NCI-H187 (cell line): ENCODE results near the gene DNAH1.

ENCODE experiments used
- DNase-seq, 2 experiments: peaks; one replicate each; lab custom pipeline; 2025; lab: John Stamatoyannopoulos, UW

Gene DNAH1

DNA sequence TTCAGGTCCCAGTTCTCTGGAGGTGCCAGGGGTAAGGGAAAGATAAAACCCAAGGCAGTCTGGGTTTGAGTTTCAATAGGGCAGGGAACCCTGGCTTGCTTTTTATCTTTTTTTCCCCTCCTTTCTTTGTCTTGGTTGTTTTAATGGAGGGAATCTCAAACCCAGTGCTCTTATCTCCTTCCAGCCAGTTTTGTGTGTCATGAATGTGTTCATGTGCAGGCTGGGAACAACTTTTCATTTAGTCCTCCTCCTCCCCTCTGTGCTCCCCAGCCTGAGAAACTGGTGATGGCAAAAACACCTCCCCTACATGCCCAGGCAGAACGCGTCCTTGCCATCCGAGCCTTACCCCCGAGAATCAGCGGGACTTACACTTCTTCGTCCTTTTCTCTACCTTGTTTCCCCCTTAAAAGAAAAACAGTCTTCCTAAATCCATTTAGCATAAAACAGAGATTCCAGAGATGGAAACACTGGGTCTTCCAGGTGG lies 117.9 kb downstream of the DNAH1 start:
- no peak for DNase-seq

GRCh38 chr3:52434491-52435115 lies 118.5 kb downstream of the DNAH1 start:
- no peak for DNase-seq

DNA sequence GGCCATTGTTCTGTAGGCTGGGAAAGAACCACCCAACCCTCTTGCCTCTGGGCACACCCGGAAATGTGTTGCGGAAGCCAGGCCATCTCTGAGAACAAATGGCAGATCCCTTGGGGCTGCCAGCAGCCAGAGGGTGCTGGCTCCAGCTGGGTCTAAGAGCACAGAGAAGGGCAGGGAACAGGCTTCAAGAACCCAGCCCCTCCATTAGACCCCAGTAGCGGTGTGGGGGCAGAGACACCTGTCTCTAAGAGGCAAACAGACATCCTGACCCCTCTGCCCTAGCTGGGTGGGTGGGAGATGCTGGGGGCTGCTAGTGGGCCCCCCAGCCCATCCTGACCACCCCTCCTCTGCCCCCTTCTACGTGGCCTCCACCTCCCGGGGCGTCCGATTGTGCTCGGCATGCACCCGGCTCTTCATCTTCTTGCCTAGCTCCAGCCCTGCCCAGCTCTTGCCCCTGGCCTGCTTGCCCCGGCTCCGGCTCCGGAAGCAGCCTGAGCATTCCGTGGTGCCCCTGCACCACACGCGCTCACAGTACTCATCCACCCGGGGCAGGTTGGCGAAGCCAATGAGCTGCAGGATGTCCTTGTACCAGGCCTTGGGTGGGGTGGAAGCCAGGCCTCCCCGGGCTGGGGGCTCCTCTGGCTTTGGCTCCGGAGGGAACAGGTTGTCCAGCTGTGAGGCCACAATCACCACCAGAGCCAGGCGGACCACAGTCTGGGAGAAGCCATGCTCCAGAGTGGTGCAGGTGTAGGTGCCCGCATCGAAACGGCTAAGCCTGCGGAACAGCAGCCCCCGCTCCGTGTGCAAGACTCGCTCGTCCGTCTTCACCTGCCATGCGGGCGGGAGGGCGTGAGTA lies 119.4 kb downstream of the DNAH1 start:
- DNase-seq, result no peak

GRCh38 chr3:52436500-52437149 lies 120.5 kb downstream of the DNAH1 start:
- DNase-seq, result no peak

- DNase-seq, result no peak
Observed at GRCh38 chr3:52437326-52438103, 121.4 kb downstream of the DNAH1 start.

DNA sequence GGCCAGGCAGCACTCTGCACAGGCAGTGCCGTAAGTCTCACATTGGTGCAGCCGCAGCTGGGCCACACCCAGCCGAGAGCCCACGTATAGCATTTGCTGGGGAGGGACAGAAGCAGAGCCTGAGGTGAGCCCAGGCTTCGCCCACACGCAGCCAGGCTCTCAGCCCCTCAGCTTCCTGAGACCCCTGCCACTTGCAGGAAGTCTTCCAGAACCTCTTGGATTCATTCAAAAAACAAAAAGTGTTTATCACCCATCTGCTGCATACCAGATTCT lies 121.9 kb downstream of the DNAH1 start:
- no peak for DNase-seq

DNA sequence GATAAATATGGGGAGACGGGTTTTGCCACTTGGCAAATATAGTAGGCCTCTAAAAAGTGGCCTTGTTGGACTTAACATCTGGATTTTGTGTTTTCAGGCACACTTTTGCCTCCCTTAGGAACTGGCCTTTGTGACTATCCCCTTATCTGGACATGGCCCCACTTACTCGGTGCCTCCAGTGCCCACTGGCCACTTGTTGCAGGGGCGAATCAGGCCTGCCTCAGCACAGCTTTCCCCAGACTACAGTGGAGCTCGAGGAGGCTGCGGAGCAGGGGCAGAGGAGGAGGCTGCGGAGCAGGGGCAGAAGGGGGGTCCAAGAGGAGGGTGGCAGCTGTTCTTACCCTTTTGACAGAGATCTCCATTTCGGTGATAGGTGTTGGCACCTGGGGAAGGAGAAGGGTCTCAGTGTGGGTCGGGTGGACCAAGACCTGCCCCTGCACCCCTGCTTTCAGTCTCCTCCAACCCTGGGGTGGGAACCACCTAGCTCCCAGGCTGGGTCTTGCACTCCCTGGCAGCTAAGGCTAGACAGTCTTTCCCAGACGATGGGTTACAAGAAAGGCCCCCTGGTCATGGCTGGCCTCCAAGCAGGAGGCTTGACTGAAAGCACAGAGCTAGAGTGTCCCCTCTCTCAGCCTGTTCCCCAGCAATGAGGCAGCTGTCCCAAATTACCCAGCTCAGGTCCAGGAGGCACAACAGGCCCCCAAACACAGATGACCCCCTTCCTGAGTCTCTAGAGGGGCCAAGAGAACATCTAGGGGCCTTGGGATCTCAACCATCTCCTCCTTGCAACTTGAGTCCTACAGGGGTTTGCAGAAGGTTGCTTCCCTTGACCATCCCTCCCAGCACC lies 122.7 kb downstream of the DNAH1 start:
- no peak for DNase-seq

DNA sequence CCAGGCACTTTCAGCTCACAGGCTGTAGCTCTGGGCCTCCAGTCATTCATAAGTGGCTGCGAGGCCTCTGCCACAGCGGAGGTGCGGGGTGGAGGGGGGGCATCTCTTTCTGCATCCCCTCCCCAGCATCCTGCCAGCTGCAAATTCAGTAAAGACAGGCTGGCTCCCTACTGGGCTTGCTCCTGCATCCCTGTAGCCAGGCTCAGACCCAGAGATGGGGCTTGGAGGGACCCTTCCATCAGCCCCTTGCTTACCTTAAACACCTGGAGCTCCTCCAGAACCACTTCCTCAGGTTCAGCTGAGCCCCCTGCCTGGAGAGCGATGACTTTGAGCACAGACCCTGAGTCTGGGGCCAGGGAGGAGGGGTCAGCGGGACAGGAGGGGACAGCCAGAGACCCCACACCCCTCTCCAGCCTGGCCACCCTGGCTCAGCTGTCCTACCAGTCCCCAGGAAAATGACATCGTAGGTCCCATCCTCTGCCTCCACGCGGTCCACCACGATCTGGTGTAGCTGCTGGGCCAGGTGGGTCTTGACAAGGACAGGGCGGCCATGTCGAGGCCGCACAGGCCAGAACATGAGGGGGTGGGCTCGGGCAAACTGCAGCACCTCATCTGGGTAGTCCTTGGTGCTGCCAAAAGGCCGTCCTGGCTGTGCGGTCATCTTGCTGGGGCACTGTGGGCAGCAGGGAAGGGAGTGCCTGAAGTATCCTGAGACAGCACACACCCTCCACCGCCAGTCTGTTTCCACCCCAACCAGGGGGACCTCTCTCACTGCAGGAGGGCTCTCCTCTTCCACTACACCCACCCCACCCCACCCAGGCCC lies 123.5 kb downstream of the DNAH1 start:
- no peak for DNase-seq

DNA sequence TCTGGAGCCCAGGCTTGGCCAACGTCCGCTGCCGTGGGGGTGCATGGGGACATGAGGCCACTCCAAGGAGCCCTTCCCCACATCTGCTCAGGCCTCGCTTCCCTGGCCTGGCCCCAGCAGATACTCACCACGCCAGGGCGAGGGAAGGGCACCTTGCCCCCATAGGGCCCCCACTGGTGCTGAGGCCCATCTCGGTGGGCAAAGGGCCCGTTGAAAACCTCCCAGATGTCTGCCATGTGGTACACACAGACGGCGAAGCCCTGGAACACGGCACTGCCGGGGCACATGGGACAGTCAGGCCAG lies 124.1 kb downstream of the DNAH1 start:
- DNase-seq, result no peak

GRCh38 chr3:52440671-52441070 lies 124.6 kb downstream of the DNAH1 start:
- no peak for DNase-seq

DNA sequence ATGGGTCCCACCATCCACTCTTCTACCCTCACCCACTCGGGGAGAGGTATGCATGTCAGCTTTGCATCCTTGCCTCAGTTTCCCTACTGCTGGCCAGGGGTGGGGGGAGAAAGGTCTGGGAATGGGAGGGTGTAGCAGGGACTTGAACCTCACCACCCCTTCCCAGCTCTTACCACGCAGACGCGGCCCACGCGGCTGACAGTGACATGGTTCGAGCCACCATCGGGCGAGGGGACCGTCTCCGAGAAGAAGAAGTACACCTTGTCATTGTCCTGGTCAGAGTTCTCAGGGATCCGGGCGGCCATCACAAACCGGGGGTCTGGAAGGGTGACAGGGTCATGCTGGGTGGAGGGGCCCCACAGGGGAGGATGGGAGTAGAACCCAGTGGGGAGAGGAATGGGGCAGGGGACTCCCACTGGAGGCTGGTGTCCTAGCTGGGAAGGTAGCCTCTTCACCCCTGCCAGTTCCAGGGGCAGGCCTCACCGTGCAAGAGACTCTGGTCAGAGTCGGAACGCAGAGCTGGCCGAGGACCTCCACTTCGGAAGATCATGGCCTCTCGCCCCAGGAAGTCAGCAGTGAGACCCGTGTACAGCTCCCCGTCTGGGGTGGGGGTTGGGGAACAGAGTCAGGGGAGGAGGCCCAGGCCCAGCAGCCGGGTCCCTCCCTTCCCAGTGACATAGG lies 125.1 kb downstream of the DNAH1 start:
- no peak for DNase-seq

DNA sequence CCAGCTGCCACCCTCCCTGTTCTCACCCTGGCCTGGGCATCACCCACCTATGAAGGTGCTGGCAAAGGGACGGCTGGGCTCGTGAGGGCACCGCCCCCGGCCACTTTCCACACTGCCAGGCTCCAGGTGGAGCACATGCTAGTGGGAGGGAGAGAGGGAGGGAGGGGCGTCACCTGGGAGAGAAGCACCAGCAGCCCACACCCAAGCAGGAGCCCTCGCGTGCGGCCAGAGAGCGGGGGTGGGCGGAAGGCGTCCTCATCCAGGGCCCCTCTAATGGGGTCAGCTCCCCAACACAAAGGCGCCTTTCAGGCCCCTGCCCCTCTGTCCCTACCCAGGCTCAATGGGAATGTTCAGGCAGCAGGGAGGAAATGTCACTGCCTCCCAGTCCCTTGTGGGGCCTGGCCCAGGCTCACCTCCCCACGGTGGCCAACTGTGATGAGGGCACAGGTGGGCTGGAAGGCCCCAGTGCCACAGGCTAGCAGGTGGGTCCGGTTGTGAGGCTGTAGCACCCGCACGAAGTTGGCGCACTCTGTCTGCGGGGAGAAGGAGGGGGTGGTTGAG lies 125.7 kb downstream of the DNAH1 start:
- no peak for DNase-seq

DNA sequence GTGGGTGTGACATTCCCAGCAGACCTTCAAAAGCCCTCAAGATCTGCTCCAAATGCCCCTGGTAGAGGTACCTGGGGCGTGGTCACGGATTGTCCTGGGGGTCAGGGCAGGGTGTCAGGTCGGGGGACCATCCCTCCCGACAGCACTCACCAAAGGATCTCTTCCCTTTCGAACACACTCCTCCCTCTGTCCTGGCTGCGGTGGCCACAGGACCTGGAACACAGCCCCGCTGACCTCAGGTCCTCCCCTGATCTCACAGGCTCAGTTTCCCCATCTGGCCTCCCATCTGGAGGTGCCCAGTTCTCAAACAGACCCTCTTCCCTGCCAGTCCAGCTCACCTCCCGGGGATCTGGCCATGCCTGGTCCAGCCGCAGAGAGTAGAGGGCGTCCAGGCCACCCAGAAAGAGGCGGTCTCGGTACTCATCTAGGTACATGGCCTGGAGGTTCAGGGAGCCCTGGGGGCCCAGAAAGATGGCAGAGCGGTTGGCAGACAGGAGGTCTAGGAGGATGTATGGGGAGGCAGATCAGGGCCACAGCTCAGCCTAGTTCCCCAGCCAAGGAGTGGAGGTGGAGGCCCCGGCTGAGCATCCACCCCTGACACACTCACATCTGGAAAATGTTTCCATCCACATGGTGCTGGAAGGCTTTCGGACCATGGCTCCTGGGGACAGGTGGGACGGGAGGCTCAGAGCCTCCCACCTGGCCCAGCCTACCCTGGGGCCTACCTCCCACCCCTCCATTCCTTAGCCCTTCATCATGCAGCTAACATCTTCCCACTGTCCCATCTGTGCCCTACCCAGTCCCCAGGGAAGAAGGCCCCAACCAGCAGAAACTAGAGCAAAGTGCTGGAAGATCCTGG lies 126.5 kb downstream of the DNAH1 start:
- DNase-seq, result no peak

GRCh38 chr3:52443268-52443610 lies 127.1 kb downstream of the DNAH1 start:
- no peak for DNase-seq

DNA sequence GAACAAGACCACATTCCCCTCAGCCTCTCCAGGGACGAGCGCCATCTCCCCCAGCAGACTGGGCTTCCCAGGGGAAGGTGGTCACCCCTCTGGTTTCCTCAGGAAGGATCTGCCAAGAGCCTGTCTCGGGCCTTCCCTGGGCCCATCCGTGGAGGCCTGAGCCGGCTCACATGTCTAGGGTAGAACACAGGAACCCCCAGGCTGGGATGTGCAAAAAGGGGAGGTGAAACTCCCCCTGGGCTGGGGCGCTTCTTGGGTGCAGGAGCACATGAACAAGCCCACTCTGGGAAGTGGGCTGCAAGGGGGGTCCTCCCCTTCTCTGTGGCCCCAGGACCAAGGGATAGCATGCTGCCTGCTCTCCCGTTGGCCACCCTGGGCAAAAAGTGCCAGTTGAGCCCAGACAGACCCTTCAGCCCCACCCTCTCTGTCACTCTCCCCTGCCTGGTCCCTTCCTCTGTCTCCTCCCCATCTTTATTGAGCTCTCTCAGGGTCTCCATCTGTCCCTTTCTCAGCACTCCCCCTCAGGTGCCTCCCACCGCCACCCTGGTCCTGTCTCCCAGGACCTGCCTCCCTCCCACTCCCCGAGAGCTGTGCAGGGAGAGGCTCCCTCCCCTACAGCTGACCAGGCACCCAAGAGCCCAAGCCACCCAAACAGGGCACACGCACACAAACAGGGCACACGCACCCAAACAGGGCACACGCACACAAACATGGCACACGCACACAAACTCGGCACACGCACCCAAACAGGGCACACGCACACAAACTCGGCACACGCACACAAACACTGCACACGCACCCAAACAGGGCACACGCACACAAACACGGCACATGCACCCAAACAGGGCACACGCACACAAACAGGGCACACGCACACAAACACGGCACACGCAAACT lies 127.9 kb downstream of the DNAH1 start:
- no peak for DNase-seq

DNA sequence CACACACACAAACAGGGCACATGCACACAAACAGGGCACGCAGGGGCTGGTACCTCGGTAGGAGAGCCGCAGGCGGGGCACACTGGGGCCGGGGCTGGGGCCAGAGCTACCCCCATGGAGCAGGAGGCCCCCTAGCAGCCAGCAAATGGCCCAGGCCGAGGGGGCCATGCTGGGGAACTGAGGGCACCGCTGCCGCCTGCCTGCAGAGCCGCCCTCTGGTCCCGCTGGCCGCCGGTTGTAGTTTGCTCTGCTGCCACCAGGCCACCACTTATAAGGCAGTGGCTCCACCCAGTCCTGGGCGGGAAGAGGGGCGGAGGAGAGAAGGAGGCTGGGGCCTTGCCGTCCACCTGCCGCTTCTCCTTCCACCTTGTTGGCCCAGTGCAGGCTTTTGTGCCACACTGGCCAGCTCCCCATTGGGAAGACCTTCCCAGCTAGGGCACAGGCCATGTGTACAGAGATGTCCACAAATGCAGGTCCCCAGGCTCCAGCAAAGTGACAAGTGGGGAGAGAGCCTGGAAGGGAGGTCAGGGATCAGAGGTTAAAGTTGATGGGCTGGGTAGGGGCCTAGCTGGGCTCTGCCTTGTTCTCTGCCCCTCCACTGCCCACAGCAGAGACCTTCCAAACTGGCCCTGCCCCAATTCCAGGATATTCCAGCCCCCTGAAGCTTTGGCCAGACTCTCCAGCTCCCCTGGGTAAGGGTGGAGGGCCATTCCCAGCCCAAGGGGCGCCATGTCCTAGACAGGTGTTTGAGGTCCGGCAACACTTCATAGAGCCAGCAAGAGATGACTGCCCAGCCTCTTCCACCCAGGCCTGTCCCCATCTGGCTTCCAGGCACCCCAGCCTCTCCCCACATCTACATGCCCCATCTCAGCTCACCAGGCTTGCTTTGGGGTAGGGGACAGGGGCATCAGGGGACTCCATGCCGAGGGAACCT lies 129.0 kb downstream of the DNAH1 start, which contains the start of gene SEMA3G:
SEMA3G (minus strand) TSS at position 244 of the 934 bp plus-strand sequence; CDS start at position 168, 76 bp downstream.
- peak in 1 of 2 experiments; percentile 37 for DNase-seq

DNA sequence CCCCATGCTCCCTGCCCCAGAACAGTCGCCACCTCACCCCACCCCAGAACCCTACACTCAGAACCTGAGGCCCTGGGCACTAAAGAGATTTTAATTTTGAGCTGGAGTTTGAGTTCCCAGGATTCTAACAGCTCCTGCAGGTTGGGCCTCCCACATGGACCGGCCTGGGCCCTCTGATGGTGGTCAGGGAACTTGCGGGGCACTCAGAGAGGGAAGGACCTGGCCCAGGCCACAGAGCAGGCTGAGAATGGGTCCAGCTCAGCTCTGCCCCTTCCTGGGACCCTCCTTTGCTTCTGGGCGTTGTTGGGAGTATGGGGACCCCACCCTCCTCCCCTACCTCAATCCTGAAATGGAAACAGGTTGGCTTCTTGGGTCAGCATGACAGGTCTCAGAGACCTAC lies 129.9 kb downstream of the DNAH1 start:
- DNase-seq, result no peak
